Caco-2 (cell line): ENCODE measurements around the gene TDRD12. TPM values are rescaled to one million over a fixed set of nuclear protein-coding genes. Genes with fewer than 3 reads are reported as not detected.

Source experiments
- BruUV-seq: library from RNA; stranded (reverse); fragments of 400-500 nt; replicated peaks from 2 replicates; lab custom pipeline; 2021; lab: Mats Ljungman, UMichigan
- CTCF ChIA-PET: fragments of 300-600 bp; sonication (Branson Sonifier 250); formaldehyde crosslinking; loops from one replicate; lab custom pipeline; 2022; ENCODE audit warnings: antibody characterized with exemption; lab: Charles Lee
- POLR2A ChIA-PET: fragments of 300-600 bp; sonication (Branson Sonifier 250); formaldehyde crosslinking; loops from one replicate; lab custom pipeline; 2022; ENCODE audit warnings: antibody characterized with exemption; lab: Charles Lee
- DNase-seq, 2 experiments: peaks; one replicate each; pipeline versions ENCODE4 v3.0.0 to v3.0.0-alpha.2; 2020 to 2022
- H3K27me3 ChIP-seq: replicated peaks from 2 replicates; pipeline ENCODE4 v1.6.0; 2011; ENCODE audit warnings: low read length; ENCODE audit not compliant: control insufficient read depth, insufficient read depth
- H3K36me3 ChIP-seq: 2 replicates; pipeline ENCODE4 v1.5.1; 2011; ENCODE audit warnings: low read length; ENCODE audit not compliant: control insufficient read depth, insufficient read depth
- H3K4me1 ChIP-seq: fragments of 250-450 bp; sonication (Bioruptor Pico); 2 replicates; pipeline ENCODE4 v1.5.1; 2020; ENCODE audit warnings: mild to moderate bottlenecking
- H3K4me3 ChIP-seq: 2 replicates; pipeline ENCODE4 v1.5.1; 2011; ENCODE audit warnings: low read depth, mild to moderate bottlenecking, control low read depth, low read length
- H3K9me3 ChIP-seq: fragments of 250-450 bp; sonication (Bioruptor Pico); 2 replicates; pipeline ENCODE4 v1.5.1; 2020; ENCODE audit warnings: mild to moderate bottlenecking, moderate library complexity
- H3K27ac Mint-ChIP-seq: one replicate; pipeline ENCODE4 v1.8.0; 2022; ENCODE audit warnings: mixed read lengths; ENCODE audit not compliant: unreplicated experiment
- H3K27me3 Mint-ChIP-seq: one replicate; pipeline ENCODE4 v1.8.0; 2022; ENCODE audit warnings: mixed read lengths; ENCODE audit not compliant: insufficient read depth, unreplicated experiment
- H3K36me3 Mint-ChIP-seq: one replicate; pipeline ENCODE4 v1.8.0; 2022; ENCODE audit warnings: mild to moderate bottlenecking, mixed read lengths; ENCODE audit not compliant: insufficient read depth, unreplicated experiment
- H3K4me1 Mint-ChIP-seq: one replicate; pipeline ENCODE4 v1.8.0; 2022; ENCODE audit warnings: low read depth, mixed read lengths; ENCODE audit not compliant: unreplicated experiment
- H3K4me3 Mint-ChIP-seq: one replicate; pipeline ENCODE4 v1.8.0; 2022; ENCODE audit warnings: mild to moderate bottlenecking, moderate library complexity, mixed read lengths; ENCODE audit not compliant: unreplicated experiment
- H3K9me3 Mint-ChIP-seq: one replicate; pipeline ENCODE4 v1.8.0; 2022; ENCODE audit warnings: mixed read lengths; ENCODE audit not compliant: unreplicated experiment
- CTCF ChIP-seq, 2 experiments: fragments of 200-600 bp in 1 of 2; IDR thresholded peaks; 1 replicate in 1 of 2; 2 replicates in 1 of 2; pipeline versions ENCODE4 v1.5.1 to v1.8.0; 2011 to 2022; ENCODE audit warnings: antibody characterized with exemption in 1 of 2, control low read depth in 1 of 2, inconsistent platforms in 1 of 2, low read depth in 1 of 2, low read length in 1 of 2, mild to moderate bottlenecking in 1 of 2, moderate library complexity in 1 of 2; ENCODE audit not compliant: insufficient read depth in 1 of 2, severe bottlenecking in 1 of 2, unreplicated experiment in 1 of 2
- intact Hi-C: fragments of 100-400 bp; cut with micrococcal nuclease; formaldehyde crosslinking; loops from one replicate; pipeline ENCODE4 v1.10.0; 2022; ENCODE audit not compliant: unreplicated experiment
- total RNA-seq: library from RNA; stranded (reverse); gene quantifications from 2 replicates; pipeline ENCODE4 v1.2.3, GENCODE V29; 2022

TDRD12 gene
- total RNA-seq, 1 experiment from 2014 or later: 0.11 TPM

GRCh38 chr19:32676186-32676894, 43.2 kb upstream of the TDRD12 start:
- peaks cover 30% of the 10 kb centered on the region for H3K4me1 Mint-ChIP-seq
- BruUV-seq: no TSS peak
- DNase-seq: peak; percentile 46 to 60
- Histone ChIP-seq H3K4me3 (peak overlapping the region; percentile 90), H3K36me3 (0 out of 2 replicates have a peak, but pooled peaks cover 2% of the 10 kb centered on the region), H3K4me1 (peaks cover 7% of the 10 kb centered on the region; the same call in 1 of the 2 replicates), H3K27me3 (no peaks in the 10 kb centered on the region), H3K9me3 (no peaks in the 10 kb centered on the region)
- no peaks in the 10 kb centered on the region for H3K27me3 Mint-ChIP-seq
- intact Hi-C loops: loop anchor here (10.0 kb wide), 2 partner anchors 82 to 272 kb away; partner anchors contain the start of gene DPY19L3
- POLR2A ChIA-PET: interaction anchor here (1.5 kb wide), 1 partner anchor 15 kb away, joined by 5 read pairs; the partner anchor contains the start of gene NUDT19
- peak overlapping the region; percentile 90 for H3K4me3 Mint-ChIP-seq
- peaks cover 15% of the 10 kb centered on the region for H3K36me3 Mint-ChIP-seq
- no peak overlapping the region for H3K27ac Mint-ChIP-seq
- peak in 1 of 2 experiments; percentile 12 for TF ChIP-seq CTCF (IDR thresholded peaks at IDR 0.05; ENCODE audit: insufficient read depth in 1 of 2, low read depth in 1 of 2, low read length in 1 of 2, severe bottlenecking in 1 of 2, unreplicated experiment in 1 of 2)
- CTCF ChIA-PET: interaction anchor here (1.0 kb wide), 1 partner anchor 27 kb away, joined by 5 read pairs; no protein-coding TSS in a partner anchor
- no peaks in the 10 kb centered on the region for H3K9me3 Mint-ChIP-seq

- H3K27me3 ChIP-seq: no peaks in the 10 kb centered on the region
- 0 out of 2 replicates have a peak, but pooled peaks cover 2% of the 10 kb centered on the region for H3K36me3 ChIP-seq
- peak overlapping the region; percentile 90 for H3K4me3 ChIP-seq
- no peak for DNase-seq
- peaks cover 30% of the 10 kb centered on the region for H3K4me1 Mint-ChIP-seq
- CTCF ChIA-PET: interaction anchor here (1.0 to 1.6 kb wide), 2 partner anchors 28 to 77 kb away, joined by 5 read pairs; no protein-coding TSS in a partner anchor
- intact Hi-C loops: loop anchor here (10.0 kb wide), 2 partner anchors 82 to 272 kb away; partner anchors contain the start of gene DPY19L3
- TF ChIP-seq CTCF (IDR thresholded peaks at IDR 0.05; ENCODE audit: insufficient read depth in 1 of 2, low read depth in 1 of 2, low read length in 1 of 2, severe bottlenecking in 1 of 2, unreplicated experiment in 1 of 2): no peak
- H3K27me3 Mint-ChIP-seq: no peaks in the 10 kb centered on the region
- no peak overlapping the region for H3K27ac Mint-ChIP-seq
- H3K4me1 ChIP-seq: peaks cover 7% of the 10 kb centered on the region; the same call in 1 of the 2 replicates
- POLR2A ChIA-PET: no interaction called here
- BruUV-seq: no TSS peak
- H3K36me3 Mint-ChIP-seq: peaks cover 15% of the 10 kb centered on the region
- H3K9me3 Mint-ChIP-seq: no peaks in the 10 kb centered on the region
- H3K9me3 ChIP-seq: no peaks in the 10 kb centered on the region
- peak overlapping the region; percentile 90 for H3K4me3 Mint-ChIP-seq
Measured at GRCh38 chr19:32676895-32677359, 42.6 kb upstream of the TDRD12 start.

- intact Hi-C loops: loop anchor here (10.0 kb wide), 2 partner anchors 83 to 273 kb away; partner anchors contain the start of gene DPY19L3
- TF ChIP-seq CTCF (IDR thresholded peaks at IDR 0.05; ENCODE audit: insufficient read depth in 1 of 2, low read depth in 1 of 2, low read length in 1 of 2, severe bottlenecking in 1 of 2, unreplicated experiment in 1 of 2): peak in 1 of 2 experiments; percentile 22
- peaks cover 15% of the 10 kb centered on the region for H3K36me3 Mint-ChIP-seq
- peaks cover 28% of the 10 kb centered on the region for H3K4me1 Mint-ChIP-seq
- BruUV-seq: no TSS peak
- ChIA-PET POLR2A (interaction anchor here (0.5 to 1.0 kb wide), 2 partner anchors 14 to 37 kb away, joined by 3 read pairs; partner anchors contain the start of gene NUDT19), CTCF (interaction anchor here (0.6 to 1.6 kb wide), 2 partner anchors 71 to 78 kb away, joined by 3 to 5 read pairs; no protein-coding TSS in a partner anchor)
- Histone ChIP-seq H3K27me3 (no peaks in the 10 kb centered on the region), H3K9me3 (no peaks in the 10 kb centered on the region), H3K4me1 (peaks cover 14% of the 10 kb centered on the region; the same call in 1 of the 2 replicates), H3K36me3 (0 out of 2 replicates have a peak, but pooled peaks cover 2% of the 10 kb centered on the region), H3K4me3 (no peak overlapping the region)
- DNase-seq: peak in 1 of 2 experiments; percentile 74
- H3K27ac Mint-ChIP-seq: peak overlapping the region; percentile 57
- H3K9me3 Mint-ChIP-seq: no peaks in the 10 kb centered on the region
- H3K4me3 Mint-ChIP-seq: peak overlapping the region; percentile 90
- H3K27me3 Mint-ChIP-seq: no peaks in the 10 kb centered on the region
Measured at GRCh38 chr19:32677657-32678056, 41.9 kb upstream of the TDRD12 start.
